Keratinocyte (primary cell): ENCODE measurements around the gene GLE1. TPM values are rescaled to one million over a fixed set of nuclear protein-coding genes. Genes with fewer than 3 reads are reported as not detected.

Source experiments
- DNase-seq: peaks from one replicate; pipeline ENCODE4 v3.0.0-alpha.2; 2011; ENCODE audit warnings: low read depth, missing footprints, low spot score
- FAIRE-seq: peaks from 2 replicates; lab custom pipeline; 2011; peaks lifted over from hg19 to GRCh38; lab: Jason Lieb, UNC
- H2AFZ ChIP-seq: 2 replicates; pipeline ENCODE4 v1.6.0; 2012; ENCODE audit warnings: low read length, control low read depth, inconsistent platforms; ENCODE audit not compliant: control insufficient read depth
- H3K27ac ChIP-seq: 2 replicates; pipeline ENCODE4 v1.5.1; 2011; ENCODE audit warnings: low read length; ENCODE audit not compliant: control insufficient read depth, insufficient read depth
- H3K27me3 ChIP-seq: 3 replicates; pipeline ENCODE4 v1.6.0; 2011; ENCODE audit warnings: low read length; ENCODE audit not compliant: control insufficient read depth, insufficient read depth; ENCODE audit errors: extremely low read depth
- H3K36me3 ChIP-seq, 2 experiments: 2 replicates in 1 of 2; 3 replicates in 1 of 2; pipeline ENCODE4 v1.5.1; 2011; ENCODE audit warnings: low read length in 2 of 2, mild to moderate bottlenecking in 1 of 2; ENCODE audit not compliant: control insufficient read depth in 2 of 2, insufficient read depth in 2 of 2; ENCODE audit errors: extremely low read depth in 1 of 2
- H3K4me1 ChIP-seq: 3 replicates; pipeline ENCODE4 v1.5.1; 2011; ENCODE audit warnings: low read length; ENCODE audit not compliant: control insufficient read depth, insufficient read depth; ENCODE audit errors: extremely low read depth
- H3K4me2 ChIP-seq: 3 replicates; pipeline ENCODE4 v1.6.0; 2011; ENCODE audit warnings: low read depth, low read length; ENCODE audit not compliant: control insufficient read depth, insufficient read depth; ENCODE audit errors: extremely low read depth
- H3K4me3 ChIP-seq, 3 experiments: fragments of 200-600 bp in 1 of 3; sonication (generic) in 1 of 3; 2 replicates in 2 of 3; 3 replicates in 1 of 3; pipeline ENCODE4 v1.5.1; 2011 to 2016; ENCODE audit warnings: low read length in 3 of 3, mild to moderate bottlenecking in 3 of 3, control low read depth in 2 of 3, inconsistent platforms in 1 of 3, low read depth in 1 of 3, mixed read lengths in 1 of 3, mixed run types in 1 of 3, moderate library complexity in 1 of 3; ENCODE audit not compliant: control insufficient read depth in 2 of 3, insufficient read depth in 2 of 3; ENCODE audit errors: extremely low read depth in 1 of 3
- H3K79me2 ChIP-seq: 2 replicates; pipeline ENCODE4 v1.6.0; 2012; ENCODE audit warnings: low read length; ENCODE audit not compliant: control insufficient read depth, insufficient read depth
- H3K9ac ChIP-seq: 3 replicates; pipeline ENCODE4 v1.6.0; 2011; ENCODE audit warnings: low read length; ENCODE audit not compliant: control insufficient read depth, insufficient read depth; ENCODE audit errors: extremely low read depth
- H3K9me1 ChIP-seq: 3 replicates; pipeline ENCODE4 v1.6.0; 2011; ENCODE audit warnings: low read length; ENCODE audit not compliant: control insufficient read depth, insufficient read depth; ENCODE audit errors: extremely low read depth
- H3K9me3 ChIP-seq: 2 replicates; pipeline ENCODE4 v1.5.1; 2012; ENCODE audit warnings: low read depth, low read length; ENCODE audit not compliant: control insufficient read depth
- H4K20me1 ChIP-seq: 3 replicates; pipeline ENCODE4 v1.6.0; 2011; ENCODE audit warnings: low read length; ENCODE audit not compliant: control insufficient read depth, insufficient read depth; ENCODE audit errors: extremely low read depth
- CTCF ChIP-seq, 3 experiments: IDR thresholded peaks in 1 of 3; conservative IDR thresholded peaks in 1 of 3; optimal IDR thresholded peaks in 1 of 3; 2 replicates in 2 of 3; 3 replicates in 1 of 3; pipeline versions ENCODE3 to v1.5.1; 2011; ENCODE audit warnings: low read length in 3 of 3, mild to moderate bottlenecking in 3 of 3, moderate library complexity in 2 of 3, control low read depth in 1 of 3, inconsistent platforms in 1 of 3; ENCODE audit not compliant: insufficient read depth in 2 of 3; ENCODE audit errors: extremely low read depth in 1 of 3
- EZH2 ChIP-seq: IDR thresholded peaks from one replicate; pipeline ENCODE4 v1.6.1; 2012; ENCODE audit warnings: inconsistent platforms, mild to moderate bottlenecking, low read length, moderate library complexity
- dilution Hi-C: fragments of 300-500 bp; cut with MboI; formaldehyde crosslinking; loops from one replicate; pipeline ENCODE4 v1.7.0; 2020; ENCODE audit warnings: low sequenced_read_pairs; ENCODE audit not compliant: extremely low pct_ligation_motif_present
- polyA plus RNA-seq, 5 experiments: library from polyadenylated mRNA; depleted of rRNA in 3 of 5; stranded (reverse) in 3 of 5; stranded (forward) in 1 of 5; unstranded in 1 of 5; fragments of >200 nt; gene quantifications; 1 replicate in 1 of 5; 2 replicates in 3 of 5; 3 replicates in 1 of 5; pipeline versions ENCODE4 v1.2.1 to v1.2.3, GENCODE V29; 2011 to 2012; ENCODE audit warnings: missing spikeins in 2 of 5, low read depth in 1 of 5, low replicate concordance in 1 of 5

GLE1 gene
- polyA plus RNA-seq, 1 donor (not counting 4 experiments of a cell fraction or from before 2014, with no cell fraction given), result 28.3 TPM

GRCh38 chr9:128457207-128457606 lies 47.3 kb upstream of the GLE1 start:
- no peak for FAIRE-seq
- H4K20me1 ChIP-seq, result no peaks in the 10 kb centered on the region
- dilution Hi-C loops, result no loop called here

GRCh38 chr9:128459011-128459410 lies 45.5 kb upstream of the GLE1 start:
- Histone ChIP-seq H3K4me2 (no peak overlapping the region), H3K79me2 (peaks cover 10% of the 10 kb centered on the region), H2AFZ (no peak overlapping the region), H3K9me1 (no peaks in the 10 kb centered on the region), H3K9ac (no peak overlapping the region), H3K27ac (no peak overlapping the region), H4K20me1 (no peaks in the 10 kb centered on the region), H3K27me3 (no peaks in the 10 kb centered on the region), H3K36me3 (peaks cover 12 to 31% of the 10 kb centered on the region in 2 experiments), H3K4me3 (no peak overlapping the region), H3K4me1 (peaks cover 10% of the 10 kb centered on the region), H3K9me3 (no peaks in the 10 kb centered on the region)
- DNase-seq, result no peak
- FAIRE-seq, result no peak
- dilution Hi-C loops, result no loop called here
- TF ChIP-seq EZH2 (no peak), CTCF (optimal IDR thresholded peaks at IDR 0.05 in 1 of 3, IDR thresholded peaks at IDR 0.05 in 1 of 3, conservative IDR thresholded peaks at IDR 0.05 in 1 of 3; ENCODE audit: extremely low read depth in 1 of 3, insufficient read depth in 2 of 3, low read length in 3 of 3) (no peak)

More at GRCh38 chr9:128457207-128457606, 47.3 kb upstream of the GLE1 start:
- no peak overlapping the region for H3K27ac ChIP-seq
- H3K9ac ChIP-seq, result no peak overlapping the region
- peaks cover 9 to 28% of the 10 kb centered on the region in 2 experiments for H3K36me3 ChIP-seq
- peak overlapping the region; percentile 97 for H3K4me2 ChIP-seq
- H2AFZ ChIP-seq, result no peak overlapping the region
- no peak for TF ChIP-seq CTCF (optimal IDR thresholded peaks at IDR 0.05 in 1 of 3, IDR thresholded peaks at IDR 0.05 in 1 of 3, conservative IDR thresholded peaks at IDR 0.05 in 1 of 3; ENCODE audit: extremely low read depth in 1 of 3, insufficient read depth in 2 of 3, low read length in 3 of 3)
- TF ChIP-seq EZH2, result no peak
- peaks cover 10% of the 10 kb centered on the region for H3K79me2 ChIP-seq
- no peaks in the 10 kb centered on the region for H3K27me3 ChIP-seq
- DNase-seq, result no peak
- no peaks in the 10 kb centered on the region for H3K9me1 ChIP-seq
- H3K4me1 ChIP-seq, result peaks cover 10% of the 10 kb centered on the region
- H3K9me3 ChIP-seq, result no peaks in the 10 kb centered on the region
- peak overlapping the region; percentile 75 to 97 (median 92) for H3K4me3 ChIP-seq
